A673 (cell line): Measurements from ENCODE around the gene MXRA7. TPM values are rescaled to one million over a fixed set of nuclear protein-coding genes. Genes with fewer than 3 reads are reported as not detected.

ENCODE experiments used
- BruUV-seq: library from RNA; stranded (reverse); fragments of 400-500 nt; replicated peaks from 2 replicates; lab custom pipeline; 2021; lab: Mats Ljungman, UMichigan
- CTCF ChIA-PET: fragments of 300-600 bp; sonication (Branson Sonifier 250); formaldehyde crosslinking; loops from one replicate; lab custom pipeline; 2022; ENCODE audit warnings: antibody characterized with exemption; lab: Charles Lee
- POLR2A ChIA-PET: fragments of 300-600 bp; sonication (Branson Sonifier 250); formaldehyde crosslinking; loops from one replicate; lab custom pipeline; 2022; ENCODE audit warnings: antibody characterized with exemption; ENCODE audit not compliant: low non-redundant PET; lab: Charles Lee
- DNase-seq: peaks from one replicate; pipeline ENCODE4 v3.0.0-alpha.2; 2015; ENCODE audit warnings: low spot score
- H3K27ac ChIP-seq: fragments of 200-600 bp; sonication (generic); 2 replicates; pipeline ENCODE4 v1.5.1; 2016; ENCODE audit warnings: mixed run types, low read depth, mild to moderate bottlenecking, mixed read lengths, antibody characterized with exemption, low read length; ENCODE audit not compliant: poor library complexity, severe bottlenecking
- H3K27me3 ChIP-seq: fragments of 200-600 bp; sonication (generic); replicated peaks from 2 replicates; pipeline ENCODE4 v1.6.1; 2017; ENCODE audit warnings: mixed run types, low read depth, mild to moderate bottlenecking, mixed read lengths, antibody characterized with exemption, low read length; ENCODE audit not compliant: insufficient read depth, poor library complexity
- H3K36me3 ChIP-seq: fragments of 200-600 bp; sonication (generic); 2 replicates; pipeline ENCODE4 v1.6.1; 2016; ENCODE audit warnings: mixed run types, mild to moderate bottlenecking, mixed read lengths, antibody characterized with exemption, low read length; ENCODE audit not compliant: insufficient read depth, poor library complexity, severe bottlenecking
- H3K4me1 ChIP-seq: fragments of 200-600 bp; sonication (generic); 2 replicates; pipeline ENCODE4 v1.6.1; 2017; ENCODE audit warnings: mixed run types, mild to moderate bottlenecking, mixed read lengths, antibody characterized with exemption, low read length; ENCODE audit not compliant: insufficient read depth, poor library complexity, severe bottlenecking
- H3K4me3 ChIP-seq: fragments of 200-600 bp; sonication (generic); 2 replicates; pipeline ENCODE4 v1.5.1; 2016; ENCODE audit warnings: low read depth, mixed run types, mild to moderate bottlenecking, mixed read lengths, low read length; ENCODE audit not compliant: poor library complexity, severe bottlenecking
- H3K9me3 ChIP-seq: fragments of 200-600 bp; sonication (generic); 2 replicates; pipeline ENCODE4 v1.6.1; 2016; ENCODE audit warnings: mixed run types, low read depth, mild to moderate bottlenecking, mixed read lengths, antibody characterized with exemption, low read length; ENCODE audit not compliant: poor library complexity, severe bottlenecking
- CTCF ChIP-seq: fragments of 300-800, 200-600 bp; sonication (generic); conservative IDR thresholded peaks from 2 replicates; pipeline ENCODE4 v1.5.1; 2017; ENCODE audit warnings: low read depth, mild to moderate bottlenecking, antibody characterized with exemption, low read length, moderate library complexity, mixed read lengths
- EZH2 ChIP-seq: fragments of 200-600 bp; sonication (generic); IDR thresholded peaks from 2 replicates; pipeline ENCODE4 v1.6.1; 2017; ENCODE audit warnings: borderline replicate concordance, low read depth, mild to moderate bottlenecking, mixed read lengths, antibody characterized with exemption, low read length; ENCODE audit not compliant: poor library complexity, severe bottlenecking
- intact Hi-C: fragments of 100-400 bp; cut with micrococcal nuclease; formaldehyde crosslinking; loops from one replicate; pipeline ENCODE4 v1.10.0; 2022; ENCODE audit not compliant: unreplicated experiment
- total RNA-seq: library from RNA; stranded (reverse); gene quantifications from 2 replicates; pipeline ENCODE4 v1.2.3, GENCODE V29; 2021

Gene MXRA7
- total RNA-seq, 1 experiment from 2014 or later: 61.5 TPM

DNA sequence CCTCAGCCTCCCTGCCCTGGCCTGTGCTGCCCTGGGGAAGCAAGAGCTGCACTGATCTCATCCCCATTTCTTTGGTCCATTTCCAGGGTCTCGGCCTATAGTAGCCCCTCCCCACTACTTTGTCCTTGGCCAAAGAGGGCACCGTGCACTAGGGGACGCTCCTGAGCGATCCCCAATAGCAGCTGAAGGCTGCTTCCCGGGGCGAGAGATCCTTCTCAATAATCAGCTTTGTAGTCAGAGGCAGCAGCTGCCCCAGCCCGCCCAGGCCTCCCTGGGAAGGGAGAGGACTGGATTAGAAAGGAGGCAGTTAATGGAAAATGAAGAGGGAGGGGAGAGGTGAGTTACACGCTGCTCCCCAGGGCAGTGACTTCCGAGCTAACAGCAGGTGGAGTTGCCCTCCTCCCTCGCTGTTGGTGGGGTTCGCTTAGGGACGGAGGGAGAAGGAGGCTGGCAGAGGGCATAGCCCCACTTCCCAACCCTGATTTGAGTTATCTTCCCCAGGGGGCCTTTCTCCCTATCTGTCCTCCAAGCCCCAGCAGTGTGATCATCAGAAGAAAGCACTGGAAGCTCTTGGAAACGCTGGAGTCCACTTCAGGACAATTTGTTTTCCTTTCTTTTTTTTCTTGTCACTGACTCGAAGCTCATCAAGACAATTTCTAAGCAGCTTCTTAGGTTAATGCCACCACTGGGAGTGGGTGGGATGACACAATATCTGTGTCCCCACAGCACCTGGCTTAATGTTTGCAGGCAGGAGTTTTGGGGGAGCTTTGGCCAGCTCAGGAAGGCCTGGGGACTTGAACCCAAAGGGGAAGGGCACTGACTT lies 2.6 kb downstream of the MXRA7 start:
- CTCF ChIA-PET: no interaction called here
- TF ChIP-seq CTCF: no peak
- H3K27me3 ChIP-seq: no peaks in the 10 kb centered on the region
- no peaks in the 10 kb centered on the region for H3K9me3 ChIP-seq
- BruUV-seq: no TSS peak
- DNase-seq: no peak
- H3K4me3 ChIP-seq: no peak overlapping the region
- peak overlapping the region; percentile 71 for H3K27ac ChIP-seq
- peaks cover 27% of the 10 kb centered on the region for H3K4me1 ChIP-seq
- intact Hi-C loops: no loop called here
- POLR2A ChIA-PET: no interaction called here
- no peaks in the 10 kb centered on the region for H3K36me3 ChIP-seq

DNA sequence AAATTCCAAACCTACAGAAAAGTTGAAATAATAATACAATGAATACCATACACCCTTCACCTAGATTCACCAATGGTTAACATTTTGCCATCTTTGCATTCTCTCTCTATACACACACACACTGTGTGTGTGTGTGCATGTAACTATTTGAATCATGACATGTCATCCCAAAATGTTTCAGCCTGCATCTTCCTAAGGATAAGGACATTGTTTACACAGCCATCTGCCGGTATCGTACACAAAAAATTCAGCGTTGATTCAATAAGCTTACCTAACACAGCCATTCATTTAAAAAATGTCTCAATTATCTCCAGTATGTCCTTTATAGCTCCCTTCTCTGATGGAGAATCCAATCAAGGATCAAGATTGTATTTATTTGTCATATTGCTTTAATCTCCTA lies 3.9 kb downstream of the MXRA7 start:
- H3K27me3 ChIP-seq: no peaks in the 10 kb centered on the region
- no peak for DNase-seq
- BruUV-seq: no TSS peak
- H3K36me3 ChIP-seq: no peaks in the 10 kb centered on the region
- CTCF ChIA-PET: no interaction called here
- H3K4me1 ChIP-seq: peaks cover 26% of the 10 kb centered on the region
- no peak for TF ChIP-seq EZH2
- no peak for TF ChIP-seq CTCF
- H3K27ac ChIP-seq: no peak overlapping the region
- H3K9me3 ChIP-seq: no peaks in the 10 kb centered on the region
- POLR2A ChIA-PET: no interaction called here
- no peak overlapping the region for H3K4me3 ChIP-seq
- intact Hi-C loops: no loop called here

DNA sequence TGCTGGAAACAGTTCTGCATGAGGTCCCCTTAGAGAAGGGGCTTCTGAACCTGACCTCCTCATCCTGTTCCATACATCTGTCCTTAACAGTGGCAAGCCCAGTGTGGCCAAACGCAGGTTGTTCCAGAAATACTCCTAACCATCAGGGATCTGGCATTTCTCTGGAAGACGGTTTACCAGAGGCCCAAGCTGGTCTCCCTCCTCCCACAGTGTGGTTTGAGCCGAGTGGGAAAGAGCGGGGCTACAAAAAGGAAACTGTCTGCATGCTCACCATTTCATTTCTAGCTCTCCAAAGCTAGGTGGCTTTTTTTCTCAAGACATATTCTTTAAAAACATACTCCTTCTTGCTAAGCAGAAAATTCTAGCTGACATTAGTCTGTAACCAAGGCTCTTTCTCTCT lies 6.0 kb downstream of the MXRA7 start:
- no TSS peak for BruUV-seq
- Histone ChIP-seq H3K36me3 (no peaks in the 10 kb centered on the region), H3K4me1 (peaks cover 14% of the 10 kb centered on the region), H3K4me3 (no peak overlapping the region), H3K27ac (no peak overlapping the region), H3K9me3 (no peaks in the 10 kb centered on the region), H3K27me3 (no peaks in the 10 kb centered on the region)
- POLR2A ChIA-PET: no interaction called here
- DNase-seq: no peak
- TF ChIP-seq CTCF: no peak
- CTCF ChIA-PET: no interaction called here
- intact Hi-C loops: no loop called here
